ENCODE results near the gene ASS1.
A peak's percentile ranks its signal among the peaks of the same experiment; 100 is the strongest.

ASS1 gene

GRCh38 chr9:130451509-130452388 lies 7.0 kb downstream of the ASS1 start (continued):
- TF ChIP-seq ZNF391 (tag by site-specific recombination; IDR thresholded peaks at IDR 0.05; ENCODE audit: borderline replicate concordance, low read depth), result no peak
- no peak for TF ChIP-seq SCRT2 (tag by site-specific recombination; IDR thresholded peaks at IDR 0.05)
- no peak for TF ChIP-seq PRDM10 (tag by site-specific recombination; IDR thresholded peaks at IDR 0.05)
- TF ChIP-seq ZNF629 (tag by site-specific recombination; IDR thresholded peaks at IDR 0.05), result 0 out of 2 replicates have a peak, but pooled peaks have one; percentile 18
- TF ChIP-seq, protein P1, sequence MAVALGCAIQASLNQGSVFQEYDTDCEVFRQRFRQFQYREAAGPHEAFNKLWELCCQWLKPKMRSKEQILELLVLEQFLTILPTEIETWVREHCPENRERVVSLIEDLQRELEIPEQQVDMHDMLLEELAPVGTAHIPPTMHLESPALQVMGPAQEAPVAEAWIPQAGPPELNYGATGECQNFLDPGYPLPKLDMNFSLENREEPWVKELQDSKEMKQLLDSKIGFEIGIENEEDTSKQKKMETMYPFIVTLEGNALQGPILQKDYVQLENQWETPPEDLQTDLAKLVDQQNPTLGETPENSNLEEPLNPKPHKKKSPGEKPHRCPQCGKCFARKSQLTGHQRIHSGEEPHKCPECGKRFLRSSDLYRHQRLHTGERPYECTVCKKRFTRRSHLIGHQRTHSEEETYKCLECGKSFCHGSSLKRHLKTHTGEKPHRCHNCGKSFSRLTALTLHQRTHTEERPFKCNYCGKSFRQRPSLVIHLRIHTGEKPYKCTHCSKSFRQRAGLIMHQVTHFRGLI (tag by site-specific recombination; IDR thresholded peaks at IDR 0.05), result no peak
- no peak for TF ChIP-seq ZNF621 (tag by site-specific recombination; IDR thresholded peaks at IDR 0.05)
- TF ChIP-seq MEIS1 (CRISPR knock-in tag; IDR thresholded peaks at IDR 0.05; ENCODE audit: borderline replicate concordance), result no peak
- TF ChIP-seq ZNF140 (tag by site-specific recombination; IDR thresholded peaks at IDR 0.05), result no peak
- TF ChIP-seq ZNF747 (tag by site-specific recombination; IDR thresholded peaks at IDR 0.05), result no peak
- no peak for TF ChIP-seq ZNF596 (tag by site-specific recombination; IDR thresholded peaks at IDR 0.05)
- no peak for TF ChIP-seq ZNF211 (tag by site-specific recombination; IDR thresholded peaks at IDR 0.05; ENCODE audit: low read depth)
- TF ChIP-seq ZNF521 (tag by site-specific recombination; IDR thresholded peaks at IDR 0.05), result no peak
- TF ChIP-seq REST (tag by site-specific recombination; IDR thresholded peaks at IDR 0.05), result no peak
- TF ChIP-seq KLF10 (tag by site-specific recombination; IDR thresholded peaks at IDR 0.05), result no peak; the same call in 1 of the 2 replicates
- TF ChIP-seq ZBTB20 (tag by site-specific recombination; IDR thresholded peaks at IDR 0.05), result peak; percentile 45; the same call in 1 of the 2 replicates
- TF ChIP-seq ZNF701 (tag by site-specific recombination; IDR thresholded peaks at IDR 0.05), result no peak
- TF ChIP-seq, protein P2, sequence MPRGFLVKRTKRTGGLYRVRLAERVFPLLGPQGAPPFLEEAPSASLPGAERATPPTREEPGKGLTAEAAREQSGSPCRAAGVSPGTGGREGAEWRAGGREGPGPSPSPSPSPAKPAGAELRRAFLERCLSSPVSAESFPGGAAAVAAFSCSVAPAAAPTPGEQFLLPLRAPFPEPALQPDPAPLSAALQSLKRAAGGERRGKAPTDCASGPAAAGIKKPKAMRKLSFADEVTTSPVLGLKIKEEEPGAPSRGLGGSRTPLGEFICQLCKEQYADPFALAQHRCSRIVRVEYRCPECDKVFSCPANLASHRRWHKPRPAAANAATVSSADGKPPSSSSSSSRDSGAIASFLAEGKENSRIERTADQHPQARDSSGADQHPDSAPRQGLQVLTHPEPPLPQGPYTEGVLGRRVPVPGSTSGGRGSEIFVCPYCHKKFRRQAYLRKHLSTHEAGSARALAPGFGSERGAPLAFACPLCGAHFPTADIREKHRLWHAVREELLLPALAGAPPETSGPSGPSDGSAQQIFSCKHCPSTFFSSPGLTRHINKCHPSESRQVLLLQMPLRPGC (tag by site-specific recombination; IDR thresholded peaks at IDR 0.05), result no peak
- no peak for TF ChIP-seq ZFP41 (tag by site-specific recombination; IDR thresholded peaks at IDR 0.05; ENCODE audit: borderline replicate concordance)
- no peak; the same call in 1 of the 2 replicates for TF ChIP-seq ZNF76 (tag by site-specific recombination; IDR thresholded peaks at IDR 0.05; ENCODE audit: borderline replicate concordance, low read depth)
- peak; percentile 37; the same call in 1 of the 2 replicates for TF ChIP-seq HIC1 (tag by site-specific recombination; IDR thresholded peaks at IDR 0.05)
- no peak for TF ChIP-seq ZNF221 (tag by site-specific recombination; IDR thresholded peaks at IDR 0.05; ENCODE audit: borderline replicate concordance)
- no peak for TF ChIP-seq ZNF549 (tag by site-specific recombination; IDR thresholded peaks at IDR 0.05)
- TF ChIP-seq ZNF404 (tag by site-specific recombination; IDR thresholded peaks at IDR 0.05), result no peak
- TF ChIP-seq ZNF600 (tag by site-specific recombination; IDR thresholded peaks at IDR 0.05), result 0 out of 2 replicates have a peak, but pooled peaks have one; percentile 13
- TF ChIP-seq SP7 (tag by site-specific recombination; IDR thresholded peaks at IDR 0.05), result peak; percentile 65
- no peak for TF ChIP-seq ZNF624 (tag by site-specific recombination; IDR thresholded peaks at IDR 0.05)
- no peak for TF ChIP-seq ZNF529 (tag by site-specific recombination; IDR thresholded peaks at IDR 0.05; ENCODE audit: insufficient replicate concordance)
